HCT116 (cell line): ENCODE results near the gene KRT17. TPM values are rescaled to one million over a fixed set of nuclear protein-coding genes. Genes with fewer than 3 reads are reported as not detected.
A peak's percentile ranks its signal among the peaks of the same experiment; 100 is the strongest.

Source experiments
- ATAC-seq: fragments of 200-7000 bp; cut with Tn5 transposase; 2 replicates; pipeline ENCODE4 v1.9.1; 2020; ENCODE audit warnings: mild to moderate bottlenecking, moderate library complexity
- Bru-seq: library from RNA; stranded (reverse); fragments of 400-500 nt; gene quantifications from one replicate; lab custom pipeline; 2021; lab: Mats Ljungman, UMichigan
- BruChase-seq, 2 experiments: library from RNA; stranded (reverse); fragments of 400-500 nt; gene quantifications; one replicate each; lab custom pipeline; 2021; lab: Mats Ljungman, UMichigan
- BruUV-seq: library from RNA; stranded (reverse); fragments of 400-500 nt; replicated peaks from 2 replicates; lab custom pipeline; 2021; lab: Mats Ljungman, UMichigan
- CTCF ChIA-PET: fragments of 300-600 bp; sonication (Branson Sonifier 250); formaldehyde crosslinking; loops from one replicate; lab custom pipeline; 2021; ENCODE audit warnings: antibody characterized with exemption; lab: Charles Lee
- POLR2A ChIA-PET: fragments of 300-600, 350-600 bp; sonication (Branson Sonifier 250); formaldehyde crosslinking; loops from one replicate; lab custom pipeline; 2021; ENCODE audit warnings: antibody characterized with exemption; lab: Charles Lee
- RAD21 ChIA-PET, 2 experiments: fragments of 300-600 bp; sonication (Branson Sonifier 250); formaldehyde crosslinking; loops; one replicate each; lab custom pipeline; 2023; ENCODE audit warnings: low total read pairs in 2 of 2; ENCODE audit not compliant: uncharacterized antibody in 2 of 2, unreplicated experiment in 2 of 2, low non-redundant PET in 1 of 2; lab: Charles Lee
- DNase-seq: peaks from one replicate; pipeline ENCODE4 v3.0.0-alpha.2; 2010; ENCODE audit warnings: low read depth, low spot score
- H2AFZ ChIP-seq: fragments of 200-600 bp; shearing (Covaris generic), sonication (generic); 2 replicates; pipeline ENCODE4 v1.6.1; 2017; ENCODE audit warnings: low read depth, mixed run types, mixed read lengths, antibody characterized with exemption, low read length; ENCODE audit not compliant: poor library complexity, severe bottlenecking
- H3K27ac ChIP-seq: 2 replicates; pipeline ENCODE4 v1.5.1; 2012; ENCODE audit warnings: low read depth, low read length
- H3K27me3 ChIP-seq: fragments of 200-600 bp; sonication (generic); 2 replicates; pipeline ENCODE4 v1.6.1; 2016; ENCODE audit warnings: mixed run types, low read length, mixed read lengths; ENCODE audit not compliant: insufficient read depth
- H3K36me3 ChIP-seq, 2 experiments: fragments of 200-500 bp in 1 of 2; fragments of 200-600 bp in 1 of 2; sonication (Bioruptor generic) in 1 of 2; sonication (generic) in 1 of 2; 2 replicates each; pipeline versions ENCODE4 v1.5.1 to v1.6.1; 2014 to 2016; ENCODE audit warnings: low read length in 2 of 2, inconsistent platforms in 1 of 2, mixed read lengths in 1 of 2, mixed run types in 1 of 2; ENCODE audit not compliant: insufficient read depth in 2 of 2, control insufficient read depth in 1 of 2
- H3K4me1 ChIP-seq, 2 experiments: fragments of 200-600 bp in 1 of 2; sonication (generic) in 1 of 2; 2 replicates each; pipeline versions ENCODE4 v1.5.1 to v1.6.1; 2012 to 2017; ENCODE audit warnings: low read length in 2 of 2, inconsistent platforms in 1 of 2, mild to moderate bottlenecking in 1 of 2, mixed read lengths in 1 of 2, mixed run types in 1 of 2, moderate library complexity in 1 of 2; ENCODE audit not compliant: insufficient read depth in 2 of 2, control insufficient read depth in 1 of 2
- H3K4me2 ChIP-seq: fragments of 200-600 bp; sonication (generic); 2 replicates; pipeline ENCODE4 v1.6.1; 2017; ENCODE audit warnings: mixed run types, low read length, mixed read lengths
- H3K4me3 ChIP-seq, 2 experiments: fragments of 200-600 bp in 1 of 2; sonication (generic) in 1 of 2; replicated peaks in 1 of 2; 2 replicates each; pipeline ENCODE4 v1.5.1; 2011 to 2016; ENCODE audit warnings: low read length in 2 of 2, control low read depth in 1 of 2, low read depth in 1 of 2, mild to moderate bottlenecking in 1 of 2, mixed read lengths in 1 of 2, mixed run types in 1 of 2
- H3K79me2 ChIP-seq: fragments of 200-600 bp; sonication (generic); 2 replicates; pipeline ENCODE4 v1.6.1; 2017; ENCODE audit warnings: mild to moderate bottlenecking, mixed run types, low read length, moderate library complexity, mixed read lengths; ENCODE audit not compliant: insufficient read depth
- H3K9ac ChIP-seq: fragments of 200-600 bp; sonication (generic); 2 replicates; pipeline ENCODE4 v1.6.1; 2016; ENCODE audit warnings: low read length, mixed read lengths
- H3K9me2 ChIP-seq: fragments of 200-600 bp; sonication (generic), shearing (Covaris generic); 2 replicates; pipeline ENCODE4 v1.6.1; 2017; ENCODE audit warnings: mixed run types, mild to moderate bottlenecking, moderate library complexity; ENCODE audit not compliant: insufficient read depth
- H3K9me3 ChIP-seq, 2 experiments: fragments of 200-500 bp in 1 of 2; fragments of 200-600 bp in 1 of 2; sonication (Bioruptor generic) in 1 of 2; sonication (generic) in 1 of 2; 2 replicates each; pipeline ENCODE4 v1.6.1; 2014 to 2017; ENCODE audit warnings: low read length in 2 of 2, mixed read lengths in 2 of 2, inconsistent platforms in 1 of 2, low read depth in 1 of 2, mild to moderate bottlenecking in 1 of 2, mixed run types in 1 of 2, moderate library complexity in 1 of 2; ENCODE audit not compliant: control insufficient read depth in 1 of 2, insufficient read depth in 1 of 2
- H4K20me1 ChIP-seq: fragments of 200-600 bp; sonication (generic), shearing (Covaris generic); 2 replicates; pipeline ENCODE4 v1.6.1; 2017; ENCODE audit warnings: mixed run types, mild to moderate bottlenecking, moderate library complexity; ENCODE audit not compliant: insufficient read depth
- ATF3 ChIP-seq: IDR thresholded peaks from 2 replicates; pipeline ENCODE4 v1.6.1; 2012
- CTCF ChIP-seq, 3 experiments: fragments of 200-600 bp in 1 of 3; sonication (generic) in 1 of 3; IDR thresholded peaks in 2 of 3; conservative IDR thresholded peaks in 1 of 3; 2 replicates each; pipeline ENCODE4 v1.5.1; 2012 to 2017; ENCODE audit warnings: low read depth in 2 of 3, low read length in 2 of 3, antibody characterized with exemption in 1 of 3, borderline replicate concordance in 1 of 3, control low read depth in 1 of 3, mild to moderate bottlenecking in 1 of 3, mixed read lengths in 1 of 3, mixed run types in 1 of 3, moderate library complexity in 1 of 3; ENCODE audit not compliant: insufficient read depth in 1 of 3
- FOSL1 ChIP-seq: IDR thresholded peaks from 2 replicates; pipeline ENCODE4 v1.6.1; 2012; ENCODE audit warnings: low read depth
- MAX ChIP-seq: IDR thresholded peaks from 2 replicates; pipeline ENCODE4 v1.6.1; 2012
- REST ChIP-seq: IDR thresholded peaks from 2 replicates; pipeline ENCODE4 v1.6.1; 2012; ENCODE audit warnings: low read depth
- YY1 ChIP-seq: IDR thresholded peaks from 2 replicates; pipeline ENCODE4 v1.6.1; 2011; ENCODE audit warnings: low read length, low read depth, moderate library complexity, mild to moderate bottlenecking; ENCODE audit not compliant: insufficient replicate concordance; ENCODE audit errors: extremely low read depth
- intact Hi-C: fragments of 100-400 bp; cut with micrococcal nuclease; formaldehyde crosslinking; loops from 2 replicates; pipeline ENCODE4 v1.10.0; 2022
- long read RNA-seq: library from polyadenylated mRNA; unstranded; transcript quantifications from one replicate; pipeline ENCODE4 v2.0.0, GENCODE V29; 2021; ENCODE audit not compliant: unreplicated experiment
- polyA plus RNA-seq: library from polyadenylated mRNA; unstranded; fragments of >200 nt; gene quantifications from 2 replicates; pipeline ENCODE4 v1.2.1, GENCODE V29; 2012; ENCODE audit warnings: missing spikeins
- total RNA-seq: library from RNA; stranded (reverse); gene quantifications from one replicate; pipeline ENCODE4 v1.2.1, GENCODE V29; 2021; ENCODE audit not compliant: unreplicated experiment

KRT17 gene
- not detected for total RNA-seq
- 0.20 and 0.25 TPM in 2 replicates for polyA plus RNA-seq
- Bru-seq, nascent RNA, result percentile 17 among the genes with signal in this experiment
- BruChase-seq, experiment 1, labeled RNA remaining after a 6-hour chase, result percentile 15 among the genes with signal in this experiment
- BruChase-seq, experiment 2, labeled RNA remaining after a 2-hour chase, result percentile 10 among the genes with signal in this experiment
- long read RNA-seq, partial matches to known transcripts, result 0 of 1 reads
- long read RNA-seq, other reads (novel, unspliced or antisense), result 1 of 1 reads

- ChIA-PET CTCF (no interaction called here), POLR2A (no interaction called here), RAD21 (no interaction called here)
- H3K27me3 ChIP-seq, result no peaks in the 10 kb centered on the region
- ATAC-seq (no peak), DNase-seq (no peak)
- H3K9ac ChIP-seq, result no peak within 1 kb of the TSS
- H3K9me3 ChIP-seq, result no peaks in the 10 kb centered on the region
- H4K20me1 ChIP-seq, result no peaks in the 10 kb centered on the region
- H3K79me2 ChIP-seq, result no peaks in the 10 kb centered on the region
- no peak for TF ChIP-seq YY1
- intact Hi-C loops, result no loop called here
- H3K9me2 ChIP-seq, result no peaks in the 10 kb centered on the region
- H3K4me3 ChIP-seq, result no peak within 1 kb of the TSS
- no TSS peak for BruUV-seq
- no peak within 1 kb of the TSS for H3K27ac ChIP-seq
- H3K36me3 ChIP-seq, result no peaks in the 10 kb centered on the region
- H3K4me2 ChIP-seq, result no peak within 1 kb of the TSS
- H3K4me1 ChIP-seq, result no peaks in the 10 kb centered on the region
- no peak within 1 kb of the TSS for H2AFZ ChIP-seq
Observed at GRCh38 chr17:41624208-41625101, at the start of gene KRT17. TSS of gene KRT17 (minus strand) at chr17:41624575. CDS start at chr17:41624509, 66 bp downstream.

GRCh38 chr17:41672153-41672552 lies 47.8 kb upstream of the KRT17 start:
- RAD21 ChIA-PET, result no interaction called here
- no peak for TF ChIP-seq MAX
- TF ChIP-seq ATF3, result no peak
- TF ChIP-seq FOSL1, result no peak
- no peak for TF ChIP-seq CTCF (IDR thresholded peaks at IDR 0.05 in 2 of 3, conservative IDR thresholded peaks at IDR 0.05 in 1 of 3; ENCODE audit: borderline replicate concordance in 1 of 3, insufficient read depth in 1 of 3, low read depth in 2 of 3, low read length in 2 of 3)
- no peak for TF ChIP-seq REST
- Histone ChIP-seq H3K4me1 (peaks cover 5 to 10% of the 10 kb centered on the region in 2 experiments), H3K4me3 (no peak overlapping the region), H3K36me3 (no peaks in the 10 kb centered on the region), H3K9me2 (no peaks in the 10 kb centered on the region), H4K20me1 (no peaks in the 10 kb centered on the region), H3K79me2 (no peaks in the 10 kb centered on the region), H3K27ac (no peak overlapping the region), H3K4me2 (no peak overlapping the region), H3K27me3 (no peaks in the 10 kb centered on the region), H3K9me3 (peaks cover 0 to 2% of the 10 kb centered on the region in 2 experiments; a peak in 1 of 4 replicates), H2AFZ (no peak overlapping the region), H3K9ac (no peak overlapping the region)
- no peak for DNase-seq
- no peak for ATAC-seq
- CTCF ChIA-PET, result interaction anchor here (1.0 kb wide), 1 partner anchor 123 kb away, joined by 3 read pairs; no protein-coding TSS in a partner anchor
- intact Hi-C loops, result no loop called here
- no TSS peak for BruUV-seq
- POLR2A ChIA-PET, result no interaction called here
